Left lobe of liver (tissue), 2 donors: ENCODE measurements around the gene DNAJA2. TPM values are rescaled to one million over a fixed set of nuclear protein-coding genes. Genes with fewer than 3 reads are reported as not detected.

Source experiments
- ATAC-seq: fragments of 200-7000 bp; cut with Tn5 transposase; one replicate; pipeline ENCODE4 v1.9.1; 2020; ENCODE audit warnings: mild to moderate bottlenecking, moderate library complexity
- DNase-seq: peaks from one replicate; pipeline ENCODE4 v3.0.0-alpha.2; 2020; ENCODE audit warnings: low spot score
- total RNA-seq: library from RNA; stranded (reverse); gene quantifications from one replicate; pipeline ENCODE4 v1.2.1, GENCODE V29; 2021
- donor health status: DM: no; HTN: no; CAD: no; lungs with moderate emphysema.
- donor health status: DM: no; HTN: yes; CAD: no.

Gene DNAJA2
- total RNA-seq, 1 donor from 2014 or later = 33.1 TPM

- ATAC-seq = no peak
- no peak for DNase-seq
Observed at GRCh38 chr16:46975908-46976470, 2.5 kb upstream of the DNAJA2 start.

DNA sequence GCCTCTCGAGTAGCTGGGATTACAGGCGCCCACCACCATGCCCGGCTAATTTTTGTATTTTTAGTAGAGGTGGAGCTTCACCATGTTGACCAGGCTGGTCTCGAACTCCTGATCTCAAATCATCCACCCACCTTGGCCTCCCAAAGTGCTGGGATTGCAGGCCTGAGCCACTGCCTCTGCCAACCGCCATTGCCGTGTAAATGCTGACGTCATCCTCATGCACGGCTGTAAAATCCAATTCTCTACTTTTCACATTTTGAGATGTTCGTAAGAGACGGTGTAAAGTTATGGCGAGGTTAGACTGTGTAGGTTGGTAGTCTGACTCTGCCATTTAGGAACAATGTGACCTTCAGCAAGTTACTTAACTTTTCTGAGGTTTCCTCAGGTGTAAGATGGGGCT is 1.7 kb upstream of the DNAJA2 start:
- DNase-seq (no peak), ATAC-seq (no peak)

- ATAC-seq = no peak
- DNase-seq = no peak
Observed at GRCh38 chr16:46974352-46974751, 878 bp upstream of the DNAJA2 start.

DNA sequence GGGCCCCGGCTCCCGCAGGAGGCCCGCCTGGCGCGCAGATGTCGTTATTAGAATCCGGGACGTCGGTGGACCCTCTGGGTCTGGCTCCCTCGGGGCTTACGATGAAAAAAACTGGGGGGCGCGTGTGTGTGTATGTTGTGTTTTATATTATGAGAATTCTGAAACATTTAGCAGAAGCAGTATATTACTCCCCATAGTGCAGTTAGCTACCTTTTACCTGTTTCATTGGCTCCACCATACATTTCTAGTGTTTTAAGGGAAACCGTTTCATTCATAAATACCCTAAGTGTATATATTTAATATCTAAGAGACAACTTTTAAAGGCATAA is 486 bp upstream of the DNAJA2 start:
- DNase-seq = no peak
- no peak for ATAC-seq

DNA sequence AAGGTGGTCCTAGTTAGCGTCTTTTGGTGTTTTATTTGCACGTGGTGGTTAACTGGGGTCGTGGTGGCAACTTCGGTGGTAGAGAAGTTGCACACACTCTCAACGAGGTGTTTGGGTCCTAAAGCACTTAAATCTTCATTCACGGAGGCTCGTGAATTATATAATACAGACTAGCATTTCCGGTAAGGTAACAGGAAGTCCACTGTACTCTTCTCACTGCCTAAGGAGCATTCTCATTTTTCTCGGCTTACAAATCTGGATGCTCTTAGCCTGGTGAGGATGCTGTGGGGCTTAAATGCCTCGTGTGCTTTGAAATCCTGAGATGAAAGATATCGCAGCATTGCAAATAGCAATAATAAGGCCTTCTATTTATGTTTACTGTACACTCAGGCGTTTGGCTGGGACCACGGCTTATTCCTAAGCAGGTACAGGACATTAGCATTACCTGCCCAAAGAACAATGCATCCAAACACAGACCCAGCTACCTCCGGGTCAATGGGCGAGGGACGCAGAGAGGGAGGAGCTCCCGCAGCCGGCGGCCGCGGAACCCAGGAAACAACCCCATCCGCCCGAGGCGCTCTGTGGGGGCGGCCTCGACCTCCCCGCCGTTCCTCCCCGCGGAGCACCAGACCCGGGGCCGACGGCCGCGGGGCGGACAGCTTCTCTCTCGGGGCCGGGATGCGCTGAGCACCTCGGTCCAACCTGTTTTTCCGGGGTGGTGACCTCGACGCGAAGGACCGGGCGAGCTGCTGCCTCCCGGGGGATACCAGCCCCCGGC is 856 bp downstream of the DNAJA2 start:
- ATAC-seq = peak; percentile 27
- DNase-seq = peak; percentile 55

GRCh38 chr16:46971271-46971670 is 2.2 kb downstream of the DNAJA2 start:
- no peak for ATAC-seq
- no peak for DNase-seq

DNA sequence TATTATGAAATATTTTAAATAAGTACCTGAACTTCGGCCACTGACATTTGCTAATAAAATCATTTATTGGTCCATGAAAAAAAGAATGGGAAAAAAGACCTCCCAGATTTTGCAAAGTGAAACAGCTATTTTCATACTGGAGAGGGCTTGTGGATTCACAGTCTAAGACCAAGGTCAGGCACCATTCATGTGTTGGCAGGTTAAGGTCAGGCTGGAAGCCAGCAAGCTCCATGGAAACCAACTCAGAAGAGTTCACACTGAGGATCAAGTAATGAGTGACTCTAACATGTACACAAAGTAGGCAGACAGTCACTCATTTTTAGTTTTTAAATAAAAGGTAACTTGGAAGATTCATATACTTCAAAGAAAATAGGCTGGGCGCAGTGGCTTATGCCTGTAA is 3.4 kb downstream of the DNAJA2 start:
- DNase-seq = peak; percentile 86
- peak; percentile 70 for ATAC-seq

- DNase-seq (no peak), ATAC-seq (no peak)
Observed at GRCh38 chr16:46968063-46968435, 5.4 kb downstream of the DNAJA2 start.

- DNase-seq (no peak), ATAC-seq (no peak)
Observed at GRCh38 chr16:46962629-46963028, 10.8 kb downstream of the DNAJA2 start.

GRCh38 chr16:46961373-46962353 is 11.8 kb downstream of the DNAJA2 start:
- DNase-seq (no peak), ATAC-seq (peak; percentile 20)

DNA sequence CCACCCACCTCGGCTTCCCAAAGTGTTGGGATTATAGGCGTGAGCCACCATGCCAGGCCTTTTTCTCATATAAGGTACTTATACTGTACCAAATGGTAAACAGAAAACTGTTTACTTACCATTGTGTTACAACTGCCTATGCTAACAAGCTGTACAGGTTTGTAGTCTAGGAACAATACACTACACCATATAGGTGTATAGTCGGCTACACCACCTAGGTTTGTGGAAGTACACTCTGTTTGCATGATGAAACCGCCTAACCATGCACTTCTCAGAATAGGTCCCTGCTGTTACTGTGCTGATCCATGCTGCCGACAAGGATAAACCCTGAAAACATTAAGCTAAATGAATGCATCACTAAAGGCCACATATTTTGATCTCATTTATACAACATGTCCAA is 18.9 kb downstream of the DNAJA2 start:
- ATAC-seq (no peak), DNase-seq (no peak)

- peak; percentile 74 for ATAC-seq
- DNase-seq = no peak
Observed at GRCh38 chr16:46950009-46950408, 23.5 kb downstream of the DNAJA2 start.

GRCh38 chr16:46949241-46949892 is 24.1 kb downstream of the DNAJA2 start:
- DNase-seq (no peak), ATAC-seq (peak; percentile 30)

DNA sequence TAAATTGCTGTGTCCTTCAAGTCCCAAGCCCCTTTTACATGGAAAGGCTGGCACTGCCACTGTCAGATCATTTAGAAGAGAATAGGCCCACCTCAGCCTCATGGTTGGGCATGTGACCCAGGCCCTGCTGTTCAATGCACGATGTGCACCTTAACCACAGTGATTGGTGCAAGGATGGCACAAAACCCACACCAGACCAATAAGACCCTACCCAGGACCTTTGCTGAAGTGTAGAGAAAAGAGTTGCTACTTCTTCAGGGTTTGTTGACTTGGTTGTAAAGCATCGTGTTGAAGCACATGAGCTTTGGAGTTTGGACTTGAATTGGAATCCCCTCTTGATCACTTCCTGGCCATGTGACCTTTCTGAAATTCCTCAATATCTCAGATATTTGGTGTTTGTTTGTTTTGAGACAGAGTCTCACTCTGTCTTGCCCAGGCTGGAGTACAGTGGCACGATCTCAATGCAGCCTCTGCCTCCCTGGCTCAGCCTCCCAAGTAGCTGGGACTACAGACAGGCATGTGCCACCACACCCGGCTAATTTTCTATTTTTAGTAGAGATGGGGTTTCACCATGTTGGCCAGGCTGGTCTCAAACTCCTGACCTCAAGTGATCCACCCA is 24.8 kb downstream of the DNAJA2 start:
- DNase-seq (no peak), ATAC-seq (no peak)

GRCh38 chr16:46947900-46948547 is 25.4 kb downstream of the DNAJA2 start:
- DNase-seq = no peak
- peak; percentile 83 for ATAC-seq

GRCh38 chr16:46944713-46945112 is 28.8 kb downstream of the DNAJA2 start:
- ATAC-seq = peak; percentile 56
- DNase-seq = peak; percentile 57

- no peak for DNase-seq
- ATAC-seq = no peak
Observed at GRCh38 chr16:46937536-46937935, 35.9 kb downstream of the DNAJA2 start.

GRCh38 chr16:46932802-46933201 is 40.7 kb downstream of the DNAJA2 start:
- ATAC-seq = no peak
- DNase-seq = no peak

DNA sequence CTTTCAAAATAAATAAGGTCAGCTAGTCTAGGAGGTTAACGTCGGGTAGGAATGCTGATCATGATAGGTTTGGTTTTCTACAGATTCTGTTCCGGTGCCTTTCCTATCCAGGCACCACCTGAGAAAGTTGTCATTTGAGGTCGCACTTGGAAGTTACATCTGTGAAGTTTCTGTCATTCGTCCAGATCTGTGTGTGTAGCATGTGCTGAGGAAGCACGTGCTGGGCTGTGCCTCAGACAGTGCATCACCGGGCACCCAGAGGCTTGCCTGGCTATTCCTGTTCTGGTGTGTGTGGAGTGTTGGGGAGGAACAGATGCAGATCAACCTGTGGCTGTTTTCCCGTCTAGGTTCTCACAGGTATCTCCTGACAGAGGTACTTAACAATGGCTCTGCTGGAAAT is 42.6 kb downstream of the DNAJA2 start:
- ATAC-seq = no peak
- no peak for DNase-seq
